Osteocyte (in vitro differentiated cells): Measurements from ENCODE around the gene HES7. TPM values are rescaled to one million over a fixed set of nuclear protein-coding genes. Genes with fewer than 3 reads are reported as not detected.
A peak's percentile ranks its signal among the peaks of the same experiment; 100 is the strongest.

Source experiments
- DNase-seq: peaks from one replicate; pipeline ENCODE4 v3.0.0; 2021; ENCODE audit warnings: mixed read lengths; ENCODE audit not compliant: unreplicated experiment; ENCODE audit errors: extremely low spot score
- H3K27ac Mint-ChIP-seq: one replicate; pipeline ENCODE4 v1.8.0; 2021; ENCODE audit warnings: mild to moderate bottlenecking, mixed read lengths; ENCODE audit not compliant: unreplicated experiment
- H3K27me3 Mint-ChIP-seq: one replicate; pipeline ENCODE4 v1.8.0; 2021; ENCODE audit warnings: mixed read lengths; ENCODE audit not compliant: unreplicated experiment
- H3K36me3 Mint-ChIP-seq: one replicate; pipeline ENCODE4 v1.8.0; 2021; ENCODE audit warnings: mixed read lengths; ENCODE audit not compliant: unreplicated experiment
- H3K4me1 Mint-ChIP-seq: one replicate; pipeline ENCODE4 v1.8.0; 2021; ENCODE audit warnings: mixed read lengths; ENCODE audit not compliant: unreplicated experiment
- H3K4me3 Mint-ChIP-seq: one replicate; pipeline ENCODE4 v1.8.0; 2021; ENCODE audit warnings: mild to moderate bottlenecking, moderate library complexity, mixed read lengths; ENCODE audit not compliant: unreplicated experiment
- H3K9me3 Mint-ChIP-seq: one replicate; pipeline ENCODE4 v1.8.0; 2021; ENCODE audit warnings: mixed read lengths; ENCODE audit not compliant: unreplicated experiment
- total RNA-seq: library from RNA; stranded (reverse); gene quantifications from 2 replicates; pipeline ENCODE4 v1.2.1, GENCODE V29; 2021
- TF ChIP-seq, protein P1 (sequence below): fragments of 200-600 bp; sonication (generic); IDR thresholded peaks from 2 replicates; pipeline ENCODE4 v1.5.0; 2021; ENCODE audit warnings: antibody characterized with exemption, mild to moderate bottlenecking, moderate library complexity

HES7 gene
- total RNA-seq, 1 donor from 2014 or later: 2.3 TPM

GRCh38 chr17:8144401-8145231, 20.7 kb upstream of the HES7 start:
- H3K27me3 Mint-ChIP-seq: no peaks in the 10 kb centered on the region
- H3K27ac Mint-ChIP-seq: no peak overlapping the region
- peaks cover under 1% of the 10 kb centered on the region for H3K4me1 Mint-ChIP-seq
- no peaks in the 10 kb centered on the region for H3K9me3 Mint-ChIP-seq
- TF ChIP-seq, protein P1, sequence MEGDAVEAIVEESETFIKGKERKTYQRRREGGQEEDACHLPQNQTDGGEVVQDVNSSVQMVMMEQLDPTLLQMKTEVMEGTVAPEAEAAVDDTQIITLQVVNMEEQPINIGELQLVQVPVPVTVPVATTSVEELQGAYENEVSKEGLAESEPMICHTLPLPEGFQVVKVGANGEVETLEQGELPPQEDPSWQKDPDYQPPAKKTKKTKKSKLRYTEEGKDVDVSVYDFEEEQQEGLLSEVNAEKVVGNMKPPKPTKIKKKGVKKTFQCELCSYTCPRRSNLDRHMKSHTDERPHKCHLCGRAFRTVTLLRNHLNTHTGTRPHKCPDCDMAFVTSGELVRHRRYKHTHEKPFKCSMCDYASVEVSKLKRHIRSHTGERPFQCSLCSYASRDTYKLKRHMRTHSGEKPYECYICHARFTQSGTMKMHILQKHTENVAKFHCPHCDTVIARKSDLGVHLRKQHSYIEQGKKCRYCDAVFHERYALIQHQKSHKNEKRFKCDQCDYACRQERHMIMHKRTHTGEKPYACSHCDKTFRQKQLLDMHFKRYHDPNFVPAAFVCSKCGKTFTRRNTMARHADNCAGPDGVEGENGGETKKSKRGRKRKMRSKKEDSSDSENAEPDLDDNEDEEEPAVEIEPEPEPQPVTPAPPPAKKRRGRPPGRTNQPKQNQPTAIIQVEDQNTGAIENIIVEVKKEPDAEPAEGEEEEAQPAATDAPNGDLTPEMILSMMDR: no peak
- H3K36me3 Mint-ChIP-seq: peaks cover 59% of the 10 kb centered on the region
- no peak for DNase-seq
- no peak overlapping the region for H3K4me3 Mint-ChIP-seq

GRCh38 chr17:8143581-8144400, 19.9 kb upstream of the HES7 start:
- no peak for DNase-seq
- H3K36me3 Mint-ChIP-seq: peaks cover 55% of the 10 kb centered on the region
- H3K27me3 Mint-ChIP-seq: no peaks in the 10 kb centered on the region
- H3K4me1 Mint-ChIP-seq: peaks cover 4% of the 10 kb centered on the region
- H3K9me3 Mint-ChIP-seq: no peaks in the 10 kb centered on the region
- H3K27ac Mint-ChIP-seq: peak overlapping the region; percentile 47
- TF ChIP-seq, protein P1: no peak
- H3K4me3 Mint-ChIP-seq: no peak overlapping the region

DNA sequence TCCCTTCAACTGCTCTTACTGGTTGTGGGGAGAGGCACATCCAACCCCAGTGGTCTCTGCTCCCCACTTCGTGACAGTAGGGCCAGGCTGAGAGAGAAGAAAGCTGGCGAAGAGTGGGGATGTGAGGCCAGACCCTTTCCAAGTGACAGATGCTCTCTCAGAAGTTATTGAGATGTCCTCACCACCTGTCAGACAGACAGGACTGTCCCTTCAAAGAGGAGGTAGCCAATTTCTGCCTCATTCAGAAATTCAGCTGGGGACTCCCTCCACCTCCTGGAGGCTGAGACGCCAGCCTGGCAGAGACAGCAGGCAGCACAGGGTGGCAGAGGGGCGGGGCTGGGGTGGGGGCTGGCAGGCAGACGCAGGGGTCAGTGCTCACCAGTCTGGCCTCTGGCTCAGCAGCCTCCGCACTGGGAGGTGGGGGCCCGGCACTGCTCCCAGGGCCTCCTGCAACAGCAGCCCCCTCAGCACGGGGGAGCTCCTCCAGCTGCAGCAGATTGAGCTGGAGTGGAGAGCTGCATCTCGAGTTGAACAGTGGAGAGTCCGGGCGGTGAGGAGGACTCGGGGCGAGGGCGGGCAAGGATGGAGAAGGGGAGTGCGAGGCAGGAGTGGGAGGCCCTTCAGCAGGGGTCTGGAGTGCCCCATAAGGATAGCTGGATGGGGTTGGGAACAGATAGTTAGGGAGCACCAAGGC, 19.1 kb upstream of the HES7 start:
- Mint-ChIP-seq H3K27ac (peak overlapping the region; percentile 42), H3K27me3 (no peaks in the 10 kb centered on the region), H3K9me3 (no peaks in the 10 kb centered on the region), H3K4me1 (peaks cover 4% of the 10 kb centered on the region), H3K4me3 (no peak overlapping the region), H3K36me3 (peaks cover 49% of the 10 kb centered on the region)
- no peak for DNase-seq
- TF ChIP-seq, protein P1: no peak

- Mint-ChIP-seq H3K4me3 (no peak overlapping the region), H3K27ac (peak overlapping the region; percentile 42), H3K27me3 (no peaks in the 10 kb centered on the region), H3K36me3 (peaks cover 43% of the 10 kb centered on the region), H3K9me3 (no peaks in the 10 kb centered on the region), H3K4me1 (peaks cover 4% of the 10 kb centered on the region)
- TF ChIP-seq, protein P1: no peak
- DNase-seq: no peak
Measured at GRCh38 chr17:8142158-8142886, 18.4 kb upstream of the HES7 start.
